Lower leg skin (tissue), 4 donors: ENCODE results near the gene TUBAL3. TPM values are rescaled to one million over a fixed set of nuclear protein-coding genes. Genes with fewer than 3 reads are reported as not detected.

Source experiments
- DNase-seq, 2 donors: peaks; one replicate each; pipeline ENCODE4 v3.0.0-alpha.2; 2019; ENCODE audit warnings: low spot score in 2 of 2
- H3K4me3 ChIP-seq: fragments of 200-600 bp; sonication (generic); 2 replicates; pipeline ENCODE4 v1.5.1; 2017; ENCODE audit warnings: mild to moderate bottlenecking, low read depth; ENCODE audit not compliant: poor library complexity, severe bottlenecking
- CTCF ChIP-seq, 3 donors: fragments of 450-650 bp; IDR thresholded peaks; one replicate each; pipeline ENCODE4 v1.5.1; 2016; ENCODE audit warnings: antibody characterized with exemption in 3 of 3, mild to moderate bottlenecking in 3 of 3, moderate library complexity in 2 of 3
- POLR2A ChIP-seq, 2 donors: fragments of 450-650 bp; IDR thresholded peaks; one replicate each; pipeline ENCODE4 v1.6.1; 2016 to 2017; ENCODE audit warnings: antibody characterized with exemption in 2 of 2, mild to moderate bottlenecking in 1 of 2, moderate library complexity in 1 of 2
- WGBS, 2 donors: methylation state at CpG; one replicate each; pipeline ENCODE4 v1.1.5; 2018; 5-methylcytosine and 5-hydroxymethylcytosine counted together
- intact Hi-C: fragments of 100-400 bp; cut with DNase I; formaldehyde crosslinking; loops from one replicate; pipeline ENCODE4 v1.15.0; 2023; ENCODE audit warnings: low total_unique reads
- total RNA-seq, 4 donors: library from RNA; depleted of rRNA; stranded (reverse); fragments of >200 nt; gene quantifications; one replicate each; pipeline ENCODE4 v1.1.0, GENCODE V29; 2016

Gene TUBAL3
- 1 to 10 TPM in 1 of 4 donors, under 1 TPM in 1, not detected in 2; 0.93 to 1.0 TPM for total RNA-seq

GRCh38 chr10:5404208-5405041 is at the start of gene TUBAL3:
TSS of gene TUBAL3 (minus strand) at chr10:5404828. CDS start at chr10:5404792, 36 bp downstream.
- no peak within 1 kb of the TSS for H3K4me3 ChIP-seq

GRCh38 chr10:5453749-5454489 is 49.3 kb upstream of the TUBAL3 start:
- no peak for DNase-seq
- TF ChIP-seq POLR2A (IDR thresholded peaks at IDR 0.05) (no peak), CTCF (IDR thresholded peaks at IDR 0.05) (no peak)
- 82 to 87% methylated on average over 13 of the region's 13 CpGs for WGBS, 2 donors
- no peak overlapping the region for H3K4me3 ChIP-seq
- intact Hi-C loops = no loop called here

More at GRCh38 chr10:5404208-5405041, at the start of gene TUBAL3:
- 52 to 59% methylated on average over 8 of the region's 8 CpGs for WGBS, 2 donors
- TF ChIP-seq POLR2A (IDR thresholded peaks at IDR 0.05) (no peak), CTCF (IDR thresholded peaks at IDR 0.05) (no peak)
- DNase-seq = no peak
- intact Hi-C loops = no loop called here

- 54 to 56% methylated on average over 4 of the region's 4 CpGs for WGBS, 2 donors
These were observed 46.2 kb upstream of the TUBAL3 start for GRCh38 chr10:5450605-5451384.

GRCh38 chr10:5449823-5450222 is 45.2 kb upstream of the TUBAL3 start:
- H3K4me3 ChIP-seq = no peak overlapping the region
- intact Hi-C loops = no loop called here
- WGBS, 2 donors = 16 to 22% methylated on average over 8 of the region's 8 CpGs
- TF ChIP-seq POLR2A (IDR thresholded peaks at IDR 0.05) (no peak), CTCF (IDR thresholded peaks at IDR 0.05) (no peak)
- no peak for DNase-seq

More at GRCh38 chr10:5450605-5451384, 46.2 kb upstream of the TUBAL3 start:
- intact Hi-C loops = no loop called here
- H3K4me3 ChIP-seq = no peak overlapping the region
- TF ChIP-seq CTCF (IDR thresholded peaks at IDR 0.05) = no peak
- no peak for TF ChIP-seq POLR2A (IDR thresholded peaks at IDR 0.05)
- DNase-seq = no peak

- TF ChIP-seq POLR2A (IDR thresholded peaks at IDR 0.05) (no peak), CTCF (IDR thresholded peaks at IDR 0.05) (no peak)
- no peak for DNase-seq
- WGBS, 2 donors = 23 to 29% methylated on average over 2 of the region's 2 CpGs
- H3K4me3 ChIP-seq = no peak overlapping the region
- intact Hi-C loops = no loop called here
These were observed 44.6 kb upstream of the TUBAL3 start for GRCh38 chr10:5449227-5449626.
